Thyroid gland (tissue), 4 donors: ENCODE measurements around the gene DCDC2. TPM values are rescaled to one million over a fixed set of nuclear protein-coding genes. Genes with fewer than 3 reads are reported as not detected.

Experiments used
- DNase-seq, 2 donors: peaks; one replicate each; pipeline ENCODE4 v3.0.0-alpha.2; 2019
- H3K27ac ChIP-seq, 3 donors: fragments of 200-600 bp; sonication (generic); 1 replicate in 2 of 3; 2 replicates in 1 of 3; pipeline ENCODE4 v1.5.1; 2016 to 2019; ENCODE audit warnings: mild to moderate bottlenecking in 1 of 3, moderate library complexity in 1 of 3
- H3K27me3 ChIP-seq: fragments of 200-600 bp; sonication (generic); one replicate; pipeline ENCODE4 v1.5.1; 2019
- H3K36me3 ChIP-seq, 2 donors: fragments of 200-600 bp; sonication (generic); one replicate each; pipeline ENCODE4 v1.5.1; 2016 to 2019
- H3K4me1 ChIP-seq, 2 donors: fragments of 200-600 bp; sonication (generic); one replicate each; pipeline ENCODE4 v1.5.1; 2017 to 2019
- H3K4me3 ChIP-seq, 3 donors: fragments of 200-600 bp; sonication (generic); replicated peaks in 1 of 3; 1 replicate in 2 of 3; 2 replicates in 1 of 3; pipeline ENCODE4 v1.5.1; 2016; ENCODE audit warnings: mild to moderate bottlenecking in 1 of 3
- H3K9me3 ChIP-seq: fragments of 200-600 bp; sonication (generic); one replicate; pipeline ENCODE4 v1.5.1; 2017
- CTCF ChIP-seq, 6 experiments: fragments of 200-600 bp in 3 of 6; fragments of 450-650 bp in 3 of 6; sonication (generic) in 3 of 6; IDR thresholded peaks; one replicate each; pipeline ENCODE4 v1.5.1; 2016 to 2019; ENCODE audit warnings: antibody characterized with exemption in 6 of 6, mild to moderate bottlenecking in 2 of 6, inconsistent platforms in 1 of 6, moderate library complexity in 1 of 6
- POLR2A ChIP-seq, 2 donors: fragments of 450-650 bp; IDR thresholded peaks; one replicate each; pipeline ENCODE4 v1.6.1; 2017; ENCODE audit warnings: antibody characterized with exemption in 2 of 2, mild to moderate bottlenecking in 2 of 2, moderate library complexity in 1 of 2
- WGBS, 2 donors: methylation state at CpG; one replicate each; pipeline ENCODE4 v1.1.5; 2017; 5-methylcytosine and 5-hydroxymethylcytosine counted together
- intact Hi-C: fragments of 100-400 bp; cut with DNase I; formaldehyde crosslinking; loops from one replicate; pipeline ENCODE4 v1.15.1; 2023
- total RNA-seq, 4 donors: library from RNA; depleted of rRNA; stranded (reverse); fragments of >200 nt; gene quantifications; one replicate each; pipeline ENCODE4 v1.2.3, GENCODE V29; 2016

Gene DCDC2
- total RNA-seq, 4 donors from 2014 or later, result 8.7 to 14.8 (median 12.3) TPM

- Histone ChIP-seq H3K27me3 (no peaks in the 10 kb centered on the region), H3K9me3 (no peaks in the 10 kb centered on the region), H3K4me3 (no peak overlapping the region), H3K36me3 (no peaks in the 10 kb centered on the region), H3K27ac (no peak overlapping the region), H3K4me1 (no peaks in the 10 kb centered on the region)
- TF ChIP-seq CTCF (IDR thresholded peaks at IDR 0.05) (no peak), POLR2A (IDR thresholded peaks at IDR 0.05) (no peak)
- 26 to 34% methylated on average over 3 of the region's 3 CpGs for WGBS, 2 donors
- intact Hi-C loops, result no loop called here
- DNase-seq, result no peak
These were observed 208.0 kb downstream of the DCDC2 start for GRCh38 chr6:24149836-24150235.

GRCh38 chr6:24149296-24149695 is 208.6 kb downstream of the DCDC2 start:
- no peak overlapping the region for H3K4me3 ChIP-seq
- no peaks in the 10 kb centered on the region for H3K36me3 ChIP-seq
- intact Hi-C loops, result no loop called here
- H3K27me3 ChIP-seq, result no peaks in the 10 kb centered on the region
- H3K4me1 ChIP-seq, result no peaks in the 10 kb centered on the region
- DNase-seq, result no peak
- no peak for TF ChIP-seq CTCF (IDR thresholded peaks at IDR 0.05)
- TF ChIP-seq POLR2A (IDR thresholded peaks at IDR 0.05), result no peak
- no peak overlapping the region for H3K27ac ChIP-seq
- H3K9me3 ChIP-seq, result no peaks in the 10 kb centered on the region

GRCh38 chr6:24148684-24149083 is 209.2 kb downstream of the DCDC2 start:
- DNase-seq, result no peak
- intact Hi-C loops, result no loop called here
- H3K4me3 ChIP-seq, result no peak overlapping the region
- no peaks in the 10 kb centered on the region for H3K4me1 ChIP-seq
- H3K9me3 ChIP-seq, result no peaks in the 10 kb centered on the region
- H3K27me3 ChIP-seq, result no peaks in the 10 kb centered on the region
- no peaks in the 10 kb centered on the region for H3K36me3 ChIP-seq
- no peak overlapping the region for H3K27ac ChIP-seq
- TF ChIP-seq CTCF (IDR thresholded peaks at IDR 0.05) (no peak), POLR2A (IDR thresholded peaks at IDR 0.05) (no peak)

GRCh38 chr6:24148154-24148570 is 209.7 kb downstream of the DCDC2 start:
- Histone ChIP-seq H3K4me1 (no peaks in the 10 kb centered on the region), H3K27ac (no peak overlapping the region), H3K36me3 (no peaks in the 10 kb centered on the region), H3K27me3 (no peaks in the 10 kb centered on the region), H3K9me3 (no peaks in the 10 kb centered on the region), H3K4me3 (no peak overlapping the region)
- intact Hi-C loops, result no loop called here
- no peak for DNase-seq
- no peak for TF ChIP-seq POLR2A (IDR thresholded peaks at IDR 0.05)
- no peak for TF ChIP-seq CTCF (IDR thresholded peaks at IDR 0.05)
- WGBS, 2 donors, result 84 to 90% methylated on average over 3 of the region's 3 CpGs

- no peak for TF ChIP-seq POLR2A (IDR thresholded peaks at IDR 0.05)
- no peak for TF ChIP-seq CTCF (IDR thresholded peaks at IDR 0.05)
- intact Hi-C loops, result no loop called here
- Histone ChIP-seq H3K27me3 (no peaks in the 10 kb centered on the region), H3K9me3 (no peaks in the 10 kb centered on the region), H3K27ac (no peak overlapping the region), H3K4me3 (no peak overlapping the region), H3K36me3 (no peaks in the 10 kb centered on the region), H3K4me1 (no peaks in the 10 kb centered on the region)
- WGBS, 2 donors, result 63 to 66% methylated on average over 8 of the region's 8 CpGs
- no peak for DNase-seq
These were observed 210.2 kb downstream of the DCDC2 start for GRCh38 chr6:24147511-24148153.
